ENCODE data around the gene TOP3A. TPM values are rescaled to one million over a fixed set of nuclear protein-coding genes. Genes with fewer than 3 reads are reported as not detected.
A peak's percentile ranks its signal among the peaks of the same experiment; 100 is the strongest.

TOP3A gene
- total and polyA plus RNA-seq, 2 of the 13 experiments (the other 11 are each of a cell fraction or from before 2014, with no cell fraction given), result 16.9 to 36.8 TPM

DNA sequence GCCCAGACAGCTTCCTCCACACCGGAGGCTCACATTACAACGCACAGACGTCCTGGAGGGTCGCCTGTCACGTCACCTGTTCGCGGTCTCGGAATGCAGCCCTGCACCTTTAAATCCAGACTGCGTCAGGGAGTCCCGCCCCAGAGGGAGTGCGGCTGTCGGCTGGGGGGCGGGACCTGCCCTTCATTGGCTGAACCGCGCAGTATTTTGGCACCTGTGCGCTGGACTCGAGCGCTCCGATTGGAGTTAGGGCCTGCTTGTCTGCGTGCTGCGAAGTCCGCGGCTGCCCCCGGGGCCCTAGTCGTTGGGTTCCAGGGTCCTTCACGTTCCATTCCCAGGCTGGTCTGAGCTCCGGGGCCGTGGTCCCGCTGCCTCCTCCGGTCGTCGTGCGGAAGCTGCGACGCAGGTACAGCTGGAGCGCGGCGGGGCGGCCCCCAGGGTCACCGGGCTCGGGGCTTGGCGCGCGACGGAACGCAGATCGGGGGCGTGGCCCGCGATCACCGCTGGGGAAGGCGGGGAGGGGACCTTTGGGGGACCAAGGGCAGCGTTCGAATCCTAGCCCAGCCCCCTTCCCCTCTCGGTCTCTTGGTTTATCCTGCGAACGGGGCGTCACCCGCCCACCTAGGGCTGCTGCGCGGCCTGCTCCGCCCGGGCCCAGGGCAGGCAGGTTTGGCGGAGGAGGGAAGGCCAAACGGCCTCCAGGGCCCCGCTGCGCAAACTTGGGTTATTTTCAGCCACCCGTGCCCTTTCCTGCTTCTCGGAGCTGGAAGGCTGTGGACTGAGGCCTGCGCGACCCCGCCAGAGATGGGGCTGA, 54.3 kb downstream of the TOP3A start, which contains the start of gene MIEF2 (continued):
- TF ChIP-seq HNF1A (IDR thresholded peaks at IDR 0.05; ENCODE audit: low read depth) (no peak), HNF1A (CRISPR knock-in tag; IDR thresholded peaks at IDR 0.05; ENCODE audit: borderline replicate concordance) (peak; percentile 62; the same call in 1 of the 2 replicates), NCOA2 (CRISPR knock-in tag; IDR thresholded peaks at IDR 0.05) (peak; percentile 25; the same call in 1 of the 2 replicates), ZNF782 (CRISPR knock-in tag; IDR thresholded peaks at IDR 0.05; ENCODE audit: borderline replicate concordance) (peak; percentile 51; the same call in 1 of the 2 replicates), RNF2 (conservative IDR thresholded peaks at IDR 0.05; ENCODE audit: low read depth) (peak; percentile 36; the same call in 1 of the 2 replicates), GATAD1 (CRISPR knock-in tag; IDR thresholded peaks at IDR 0.05) (no peak; the same call in 1 of the 2 replicates), HNF4G (IDR thresholded peaks at IDR 0.05; ENCODE audit: borderline replicate concordance, low read depth, low read length) (0 out of 2 replicates have a peak, but pooled peaks have one; percentile 41), HNF4G (CRISPR knock-in tag; IDR thresholded peaks at IDR 0.05; ENCODE audit: borderline replicate concordance, low read depth) (no peak; the same call in 1 of the 2 replicates), KMT2A (CRISPR knock-in tag; IDR thresholded peaks at IDR 0.05) (no peak; the same call in 1 of the 2 replicates), POLR2AphosphoS5 (IDR thresholded peaks at IDR 0.05; ENCODE audit: low read depth, low read length) (peak; percentile 79), REXO4 (CRISPR knock-in tag; IDR thresholded peaks at IDR 0.05; ENCODE audit: borderline replicate concordance) (0 out of 2 replicates have a peak, but pooled peaks have one; percentile 30), DR1 (CRISPR knock-in tag; IDR thresholded peaks at IDR 0.05) (peak; percentile 48), KMT2B (CRISPR knock-in tag; IDR thresholded peaks at IDR 0.05) (no peak), ATAD3A (CRISPR knock-in tag; IDR thresholded peaks at IDR 0.05) (no peak), FOXK1 (CRISPR knock-in tag; IDR thresholded peaks at IDR 0.05; ENCODE audit: borderline replicate concordance, low read depth) (0 out of 2 replicates have a peak, but pooled peaks have one; percentile 14), BCL6 (CRISPR knock-in tag; IDR thresholded peaks at IDR 0.05) (0 out of 2 replicates have a peak, but pooled peaks have one; percentile 25), ZNF512 (CRISPR knock-in tag; IDR thresholded peaks at IDR 0.05) (no peak), ZNF547 (CRISPR knock-in tag; IDR thresholded peaks at IDR 0.05) (peak; percentile 20; the same call in 1 of the 2 replicates), RBFOX2 (IDR thresholded peaks at IDR 0.05; ENCODE audit: low read depth, low read length) (peak; percentile 85), ZBTB21 (CRISPR knock-in tag; IDR thresholded peaks at IDR 0.05) (no peak)
- TF ChIP-seq, protein P1, sequence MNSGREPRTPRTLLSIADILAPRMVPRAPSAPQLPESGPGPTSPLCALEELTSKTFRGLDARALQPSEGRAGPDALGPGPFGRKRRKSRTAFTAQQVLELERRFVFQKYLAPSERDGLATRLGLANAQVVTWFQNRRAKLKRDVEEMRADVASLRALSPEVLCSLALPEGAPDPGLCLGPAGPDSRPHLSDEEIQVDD (CRISPR knock-in tag; IDR thresholded peaks at IDR 0.05; ENCODE audit: borderline replicate concordance), result no peak; the same call in 1 of the 2 replicates
- TF ChIP-seq, protein P2, sequence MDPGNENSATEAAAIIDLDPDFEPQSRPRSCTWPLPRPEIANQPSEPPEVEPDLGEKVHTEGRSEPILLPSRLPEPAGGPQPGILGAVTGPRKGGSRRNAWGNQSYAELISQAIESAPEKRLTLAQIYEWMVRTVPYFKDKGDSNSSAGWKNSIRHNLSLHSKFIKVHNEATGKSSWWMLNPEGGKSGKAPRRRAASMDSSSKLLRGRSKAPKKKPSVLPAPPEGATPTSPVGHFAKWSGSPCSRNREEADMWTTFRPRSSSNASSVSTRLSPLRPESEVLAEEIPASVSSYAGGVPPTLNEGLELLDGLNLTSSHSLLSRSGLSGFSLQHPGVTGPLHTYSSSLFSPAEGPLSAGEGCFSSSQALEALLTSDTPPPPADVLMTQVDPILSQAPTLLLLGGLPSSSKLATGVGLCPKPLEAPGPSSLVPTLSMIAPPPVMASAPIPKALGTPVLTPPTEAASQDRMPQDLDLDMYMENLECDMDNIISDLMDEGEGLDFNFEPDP (CRISPR knock-in tag; conservative IDR thresholded peaks at IDR 0.05), result 0 out of 2 replicates have a peak, but pooled peaks have one; percentile 65

Measured in HepG2 (cell line).